NB4 (cell line): ENCODE results near the gene PAX5.

Experiments
- DNase-seq: peaks from one replicate; pipeline ENCODE4 v3.0.0; 2010; ENCODE audit warnings: low read depth
- H3K4me3 ChIP-seq: one replicate; pipeline ENCODE4 v1.5.1; 2011; ENCODE audit warnings: mild to moderate bottlenecking, low read depth, low read length, moderate library complexity
- MAX ChIP-seq: IDR thresholded peaks from 2 replicates; pipeline ENCODE4 v1.6.1; 2011; ENCODE audit warnings: low read depth, low read length
- MYC ChIP-seq: IDR thresholded peaks from 2 replicates; pipeline ENCODE4 v1.6.1; 2011; ENCODE audit warnings: low read depth, low read length
- POLR2A ChIP-seq: IDR thresholded peaks from 2 replicates; pipeline ENCODE4 v1.6.1; 2011; ENCODE audit warnings: mild to moderate bottlenecking; ENCODE audit not compliant: insufficient read length; ENCODE audit errors: extremely low read depth
- TF ChIP-seq, protein P1 (sequence below): IDR thresholded peaks from one replicate; pipeline ENCODE4 v1.5.1; 2012; ENCODE audit warnings: low read depth, low read length

The PAX5 gene

DNA sequence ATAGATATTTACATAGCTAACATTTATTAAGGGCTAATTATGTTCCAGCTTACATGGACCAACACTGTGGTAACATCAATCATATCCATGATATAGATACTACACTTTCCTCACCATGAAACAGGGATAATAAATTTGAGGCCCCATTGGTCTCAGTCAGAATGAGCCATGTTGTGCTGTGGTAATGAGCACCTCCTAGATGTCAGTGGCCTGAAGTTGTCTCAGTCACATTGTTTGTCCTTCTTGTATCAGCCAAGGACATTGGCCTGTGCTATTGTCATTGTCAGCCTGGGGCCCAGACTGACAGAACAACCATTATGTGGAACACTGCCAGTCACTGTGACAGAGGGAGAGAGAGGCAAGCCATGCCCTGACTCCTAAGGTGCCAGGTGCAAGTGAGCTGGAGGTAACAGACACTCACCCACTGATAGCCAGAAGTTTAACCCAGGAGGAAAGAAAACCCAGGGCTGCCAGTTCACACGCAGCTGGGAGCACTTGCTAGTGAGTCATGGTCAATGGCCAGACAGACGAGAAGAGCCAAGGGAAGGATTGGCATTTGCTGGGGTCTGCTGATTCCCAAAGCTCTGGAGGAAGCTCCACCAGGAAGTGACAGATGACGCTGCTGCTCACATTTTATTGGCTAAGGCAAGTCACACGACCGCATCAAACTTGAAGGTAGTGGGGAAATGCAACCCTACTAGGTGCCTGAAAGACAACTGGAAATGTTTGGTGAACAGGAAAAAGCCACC, 237.2 kb downstream of the PAX5 start:
- no peak for DNase-seq
- H3K4me3 ChIP-seq, result no peak overlapping the region
- TF ChIP-seq, protein P1, sequence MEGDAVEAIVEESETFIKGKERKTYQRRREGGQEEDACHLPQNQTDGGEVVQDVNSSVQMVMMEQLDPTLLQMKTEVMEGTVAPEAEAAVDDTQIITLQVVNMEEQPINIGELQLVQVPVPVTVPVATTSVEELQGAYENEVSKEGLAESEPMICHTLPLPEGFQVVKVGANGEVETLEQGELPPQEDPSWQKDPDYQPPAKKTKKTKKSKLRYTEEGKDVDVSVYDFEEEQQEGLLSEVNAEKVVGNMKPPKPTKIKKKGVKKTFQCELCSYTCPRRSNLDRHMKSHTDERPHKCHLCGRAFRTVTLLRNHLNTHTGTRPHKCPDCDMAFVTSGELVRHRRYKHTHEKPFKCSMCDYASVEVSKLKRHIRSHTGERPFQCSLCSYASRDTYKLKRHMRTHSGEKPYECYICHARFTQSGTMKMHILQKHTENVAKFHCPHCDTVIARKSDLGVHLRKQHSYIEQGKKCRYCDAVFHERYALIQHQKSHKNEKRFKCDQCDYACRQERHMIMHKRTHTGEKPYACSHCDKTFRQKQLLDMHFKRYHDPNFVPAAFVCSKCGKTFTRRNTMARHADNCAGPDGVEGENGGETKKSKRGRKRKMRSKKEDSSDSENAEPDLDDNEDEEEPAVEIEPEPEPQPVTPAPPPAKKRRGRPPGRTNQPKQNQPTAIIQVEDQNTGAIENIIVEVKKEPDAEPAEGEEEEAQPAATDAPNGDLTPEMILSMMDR, result no peak
- TF ChIP-seq POLR2A (no peak), MYC (no peak), MAX (no peak)

GRCh38 chr9:36794461-36794860, 239.6 kb downstream of the PAX5 start:
- DNase-seq, result no peak
- no peak overlapping the region for H3K4me3 ChIP-seq
- TF ChIP-seq POLR2A (no peak), MAX (no peak), MYC (no peak)
- TF ChIP-seq, protein P1, result no peak

GRCh38 chr9:36793277-36793676, 240.8 kb downstream of the PAX5 start:
- peak; percentile 8 for DNase-seq
- H3K4me3 ChIP-seq, result no peak overlapping the region
- TF ChIP-seq MAX (no peak), MYC (no peak), POLR2A (no peak)
- TF ChIP-seq, protein P1, result peak; percentile 16

DNA sequence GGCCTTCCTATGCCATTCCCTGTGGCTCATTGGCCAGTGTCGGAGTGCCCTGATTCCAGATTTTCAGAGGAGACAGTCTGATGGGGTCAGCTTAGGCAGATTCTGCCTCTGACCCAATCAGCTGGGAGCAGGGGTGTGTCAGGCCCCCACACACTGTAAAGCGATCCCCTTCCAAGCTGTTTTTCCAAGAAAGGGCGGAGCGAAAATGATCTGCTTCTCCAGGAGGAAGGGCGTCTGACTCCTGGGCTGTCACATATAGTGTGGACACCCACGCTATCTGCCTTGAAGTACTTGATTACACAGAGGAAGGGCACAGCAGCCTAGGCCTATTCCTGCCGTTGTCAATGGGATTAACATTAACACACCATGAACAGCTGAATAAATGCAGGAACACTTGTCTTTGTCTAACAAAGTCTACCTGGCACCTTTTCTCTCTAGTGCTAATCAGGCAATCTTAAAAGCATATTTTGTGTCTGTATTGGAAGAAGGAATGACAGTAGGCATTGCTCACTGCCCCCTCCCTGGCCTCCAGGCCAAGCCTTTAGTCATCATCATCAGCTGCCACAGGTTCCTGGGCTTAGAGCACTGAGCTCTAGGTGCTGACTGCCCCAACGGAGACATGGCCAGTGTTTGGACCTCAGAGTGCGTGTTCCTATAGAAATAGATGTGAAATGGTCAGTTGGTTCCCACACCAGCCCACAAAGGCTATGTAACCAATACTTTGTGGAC, 242.7 kb downstream of the PAX5 start:
- DNase-seq, result no peak
- TF ChIP-seq MYC (no peak), MAX (no peak), POLR2A (no peak)
- TF ChIP-seq, protein P1, result no peak
- no peak overlapping the region for H3K4me3 ChIP-seq

- H3K4me3 ChIP-seq, result no peak overlapping the region
- DNase-seq, result no peak
- no peak for TF ChIP-seq POLR2A
- no peak for TF ChIP-seq MAX
- TF ChIP-seq, protein P1, result no peak
- TF ChIP-seq MYC, result no peak
Observed at GRCh38 chr9:36789886-36790285, 244.2 kb downstream of the PAX5 start.
